ENCODE results near the gene PATJ.

The PATJ gene

DNA sequence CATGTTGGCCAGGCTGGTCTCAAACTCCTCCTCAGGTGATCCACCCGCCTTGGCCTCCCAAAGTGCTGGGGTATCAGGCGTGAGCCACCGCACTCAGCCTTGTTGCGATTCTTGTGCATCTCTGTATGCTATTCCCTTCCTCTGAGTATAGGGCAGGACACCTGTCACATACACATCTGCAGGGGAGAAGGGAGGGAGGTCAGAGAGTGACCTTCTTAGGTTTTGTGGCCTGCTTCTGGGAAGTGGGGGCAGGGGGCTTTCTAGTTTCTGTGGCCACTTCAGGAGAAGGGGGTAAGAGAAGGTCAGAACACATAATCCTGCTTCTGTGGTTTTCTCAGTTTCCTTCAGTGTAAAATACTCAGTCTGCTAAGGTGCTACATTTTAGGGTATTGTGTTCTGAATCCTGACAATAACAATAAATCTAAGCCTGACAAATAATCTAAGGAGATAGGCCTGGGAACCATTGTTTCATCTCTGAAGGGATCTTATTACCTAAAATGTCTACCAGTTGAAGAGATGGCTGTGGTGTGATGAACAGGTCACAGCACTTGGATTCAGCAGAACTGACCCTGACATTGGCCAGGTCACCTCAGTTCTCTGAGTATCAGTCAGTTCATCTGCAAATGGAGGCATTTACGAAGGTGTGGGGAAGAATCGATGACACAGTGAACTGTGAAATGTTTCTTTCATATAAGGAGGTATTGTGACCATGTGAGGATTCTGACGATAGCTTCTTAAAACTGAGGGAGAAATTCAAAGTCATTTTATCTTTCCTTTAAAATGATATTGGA, 239.8 kb downstream of the PATJ start:
- no peak for DNase-seq (ENCODE audit: low read depth, low spot score)

DNA sequence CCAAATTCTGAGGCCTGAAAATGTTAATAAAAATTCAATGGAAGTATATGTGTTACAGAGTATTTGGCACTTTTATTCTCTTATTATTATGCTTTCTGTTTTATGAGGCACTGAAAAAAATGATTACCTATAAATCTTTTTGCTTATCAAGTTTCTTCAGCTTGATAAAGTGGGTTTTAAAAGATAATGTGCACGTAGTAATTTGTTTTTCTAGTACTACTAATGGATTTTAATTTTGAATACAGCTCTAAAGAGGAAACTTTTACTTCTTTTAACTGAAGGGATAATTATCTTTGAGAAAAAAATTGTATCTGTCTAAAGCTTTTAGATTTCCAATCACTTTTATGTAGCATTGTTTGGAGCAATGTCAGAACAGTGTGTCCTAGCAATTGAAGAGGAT, 241.0 kb downstream of the PATJ start:
- DNase-seq (ENCODE audit: low read depth, low spot score) = no peak

DNA sequence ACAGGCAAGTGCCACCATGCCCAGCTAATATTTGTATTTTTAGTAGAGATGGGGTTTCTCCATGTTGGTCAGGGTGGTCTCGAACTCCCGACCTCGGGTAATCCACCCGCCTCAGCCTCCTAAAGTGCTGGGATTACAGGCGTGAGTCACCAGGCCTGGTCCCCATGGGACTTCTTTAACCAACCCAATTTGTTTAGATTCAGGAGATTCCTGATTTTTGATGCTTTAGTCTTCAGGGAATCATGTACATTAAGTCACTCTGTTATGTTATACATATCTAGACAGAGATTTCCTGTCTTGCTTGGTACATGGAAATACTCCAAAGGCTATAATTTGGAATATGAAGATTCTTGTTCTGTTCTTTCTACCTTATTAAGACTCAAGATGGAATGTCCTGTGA, 250.0 kb downstream of the PATJ start:
- DNase-seq (ENCODE audit: low read depth, low spot score) = no peak

DNA sequence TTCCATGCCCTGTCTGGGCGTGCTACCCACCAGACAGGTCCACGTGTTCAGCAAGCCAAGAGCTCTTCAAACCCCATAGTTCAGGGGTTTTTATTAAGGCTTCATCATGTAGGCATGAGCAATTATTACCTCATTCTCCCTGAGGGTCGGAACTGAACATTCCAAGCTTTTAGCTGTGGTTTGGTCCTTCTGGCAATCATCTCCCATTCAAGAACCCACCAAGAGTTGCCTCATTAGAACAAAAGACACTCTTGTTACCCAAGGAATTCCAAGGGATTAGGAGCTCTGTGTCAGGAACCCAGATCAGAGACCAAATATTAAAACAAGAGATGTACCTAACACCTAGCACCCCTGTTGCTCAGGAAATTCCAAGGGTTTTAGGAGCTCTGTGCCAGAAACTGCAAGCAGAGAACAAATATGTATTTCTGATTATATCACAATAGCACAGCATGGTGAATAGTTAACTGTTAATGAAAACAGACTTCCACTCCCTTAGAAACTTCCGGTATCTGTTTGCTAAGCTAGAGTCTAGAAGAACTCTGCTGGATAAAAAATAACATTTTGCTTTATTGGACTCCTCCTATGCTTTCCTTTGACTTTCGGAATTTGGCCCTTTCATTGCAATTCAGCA, 251.2 kb downstream of the PATJ start:
- peak; percentile 21 for DNase-seq (ENCODE audit: low read depth, low spot score)

DNA sequence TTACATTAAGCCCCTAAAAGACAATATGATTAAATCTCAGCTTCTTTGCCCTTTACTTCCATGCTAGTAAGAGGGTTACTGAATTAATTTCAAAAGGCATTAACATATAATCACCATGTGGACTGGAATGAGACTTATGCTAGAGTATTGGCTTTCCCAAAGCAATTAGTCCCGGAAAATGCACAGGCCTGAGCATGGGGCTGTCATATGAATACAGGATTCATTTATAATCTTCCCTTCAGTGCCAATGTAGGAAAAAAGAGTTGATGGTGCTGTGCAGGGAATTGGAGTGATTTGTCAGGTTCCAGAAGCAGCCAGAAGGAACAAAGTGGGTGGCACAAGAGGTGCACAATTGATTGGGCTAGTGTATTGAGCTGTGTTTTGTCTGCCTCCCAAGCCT, 253.4 kb downstream of the PATJ start:
- DNase-seq (ENCODE audit: low read depth, low spot score) = no peak

DNA sequence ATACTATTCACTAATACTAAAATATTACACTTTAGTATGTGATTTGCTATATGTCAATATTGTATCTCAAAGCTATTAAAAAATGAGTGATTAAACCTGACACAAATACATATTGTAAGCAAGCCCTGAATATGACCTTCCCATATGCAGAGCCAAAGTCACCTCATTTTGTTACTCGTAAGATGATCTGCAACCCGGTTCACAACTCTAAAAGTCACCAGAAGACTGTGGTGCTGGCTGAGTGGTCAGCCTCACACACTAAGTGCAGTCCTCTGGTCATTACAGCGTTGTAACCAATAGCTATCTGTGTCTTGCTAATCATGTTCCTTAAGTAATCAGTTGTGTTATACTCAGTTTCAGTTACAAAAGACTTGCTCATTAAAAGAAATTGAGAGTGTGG, 254.8 kb downstream of the PATJ start:
- no peak for DNase-seq (ENCODE audit: low read depth, low spot score)

DNA sequence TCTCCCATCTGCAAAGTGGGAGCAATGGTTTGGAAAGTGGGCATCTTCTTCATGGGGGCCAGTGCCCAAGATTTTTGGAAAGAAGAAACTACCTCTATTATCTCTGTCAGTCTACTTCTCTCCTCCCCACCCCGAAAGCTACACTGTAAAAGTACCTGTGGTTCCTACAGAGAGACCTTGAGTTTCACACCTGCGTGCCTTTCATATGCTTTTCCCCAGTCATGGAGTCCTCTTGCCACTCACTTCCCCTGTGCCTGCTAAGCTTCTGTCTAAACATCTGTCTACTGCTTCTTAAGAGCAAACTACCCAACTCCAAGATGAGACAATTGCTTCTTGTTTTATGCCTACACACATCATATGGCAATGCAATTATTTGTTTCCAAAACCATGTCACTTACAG, 261.5 kb downstream of the PATJ start:
- no peak for DNase-seq (ENCODE audit: low read depth, low spot score)

DNA sequence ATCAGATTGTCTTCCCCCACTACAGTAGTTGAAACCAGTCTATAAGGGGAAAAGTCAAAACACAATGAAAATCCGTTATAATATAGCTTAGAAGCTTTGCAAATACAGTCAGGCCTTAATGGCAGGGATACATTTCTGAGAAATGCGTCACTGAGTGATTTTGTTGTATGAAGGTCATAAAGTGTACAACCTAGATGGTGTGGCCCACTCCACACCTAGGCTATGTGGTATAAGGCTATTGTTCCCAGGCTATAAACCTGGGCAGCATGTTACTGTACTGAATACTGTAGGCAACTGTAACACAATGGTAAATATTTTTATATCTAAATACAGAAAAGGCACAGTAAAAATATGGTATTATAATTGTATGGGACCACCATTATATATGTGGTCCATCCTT, 264.4 kb downstream of the PATJ start:
- DNase-seq (ENCODE audit: low read depth, low spot score) = no peak

GRCh38 chr1:62011006-62011405, 268.7 kb downstream of the PATJ start:
- DNase-seq (ENCODE audit: low read depth, low spot score) = no peak

DNA sequence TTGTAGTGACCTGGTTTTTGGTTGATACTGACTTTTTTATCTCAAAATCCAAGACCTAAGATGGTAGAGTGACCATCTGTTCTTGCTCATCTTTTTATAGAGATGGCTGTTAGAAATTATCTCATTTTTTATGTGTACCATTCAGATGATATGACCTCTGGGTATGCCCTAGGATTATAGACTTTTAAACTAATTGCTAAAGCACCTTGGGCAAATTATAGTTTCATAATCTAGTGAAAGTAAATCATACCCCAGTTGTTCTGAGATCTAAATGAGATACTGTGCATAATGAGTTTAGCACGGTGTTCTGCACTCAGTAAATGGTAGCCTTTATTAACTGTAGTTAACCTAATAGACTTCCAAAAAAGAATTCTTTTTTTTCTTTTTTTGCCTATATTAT, 269.8 kb downstream of the PATJ start:
- no peak for DNase-seq (ENCODE audit: low read depth, low spot score)

DNA sequence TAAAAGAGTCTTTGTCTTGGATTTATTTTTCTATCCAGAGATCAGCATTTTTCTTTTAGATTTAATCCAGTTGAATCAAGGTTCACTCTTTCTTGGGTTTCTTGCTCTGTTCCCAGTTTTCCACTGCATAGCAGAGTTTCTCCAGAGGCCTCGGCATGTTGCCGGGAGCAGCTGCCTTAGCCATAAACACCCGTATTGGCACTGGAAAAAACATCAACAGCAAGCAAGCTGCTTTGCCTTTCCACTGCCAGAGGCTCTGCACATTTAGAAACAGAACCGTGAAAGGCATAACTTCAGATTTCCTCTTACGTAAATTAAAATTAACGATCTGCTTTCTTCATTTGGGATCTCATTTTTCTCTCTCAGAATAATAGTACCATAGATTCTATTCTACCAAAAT, 270.6 kb downstream of the PATJ start:
- DNase-seq (ENCODE audit: low read depth, low spot score) = no peak

- no peak for DNase-seq (ENCODE audit: low read depth, low spot score)
These were observed 271.0 kb downstream of the PATJ start for GRCh38 chr1:62013264-62013663.

DNA sequence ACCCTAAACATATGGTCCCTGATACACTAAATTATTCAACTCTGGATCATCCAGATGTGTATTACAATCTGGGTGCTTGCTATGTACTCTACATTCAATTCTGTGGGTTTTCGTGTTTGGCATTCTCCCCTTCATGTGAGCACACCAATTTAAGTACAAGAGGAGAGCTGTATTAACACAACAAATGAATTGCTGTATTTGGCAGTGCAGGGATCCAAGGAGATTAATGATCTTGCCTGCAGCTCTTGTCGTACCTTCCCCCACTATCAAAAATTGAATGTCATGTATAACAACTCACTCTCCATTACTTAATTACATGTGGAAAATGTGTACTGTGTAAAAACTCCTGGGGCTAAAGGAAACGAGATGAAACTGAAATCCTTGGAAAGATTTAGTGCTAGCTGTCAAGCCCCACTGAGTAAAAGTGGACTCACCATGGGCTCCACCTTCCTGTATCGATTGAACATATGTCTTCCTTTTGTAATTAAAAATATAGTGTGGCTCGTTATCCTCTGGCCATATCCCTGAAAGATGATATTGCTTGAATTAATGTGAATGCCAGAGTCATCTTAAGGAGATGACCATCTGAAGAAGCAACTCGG, 280.2 kb downstream of the PATJ start:
- DNase-seq (ENCODE audit: low read depth, low spot score) = no peak

- no peak for DNase-seq (ENCODE audit: low read depth, low spot score)
These were observed 282.4 kb downstream of the PATJ start for GRCh38 chr1:62024690-62025089.

DNA sequence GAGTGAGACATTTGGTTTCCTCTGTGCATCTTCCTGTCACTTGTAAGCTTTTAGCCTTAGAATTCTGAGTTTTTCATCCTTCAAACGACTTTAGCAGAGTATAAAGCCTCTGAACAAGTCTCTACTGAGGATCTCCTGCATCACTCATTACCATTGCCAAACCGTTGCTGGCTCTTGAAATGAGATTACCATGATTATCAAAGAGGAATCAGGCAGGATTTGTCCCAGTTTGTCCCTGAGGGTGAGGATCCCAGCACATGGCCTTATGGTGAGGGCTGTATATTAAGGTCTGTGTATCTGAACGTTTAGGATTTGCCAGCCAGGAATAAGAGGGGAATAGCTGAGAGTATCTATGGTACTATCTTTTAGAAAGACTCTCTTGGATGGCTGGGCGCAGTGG, 282.9 kb downstream of the PATJ start:
- no peak for DNase-seq (ENCODE audit: low read depth, low spot score)

GRCh38 chr1:62025892-62026291, 283.6 kb downstream of the PATJ start:
- DNase-seq (ENCODE audit: low read depth, low spot score) = no peak

- DNase-seq (ENCODE audit: low read depth, low spot score) = no peak
These were observed 287.4 kb downstream of the PATJ start for GRCh38 chr1:62029704-62030103.

DNA sequence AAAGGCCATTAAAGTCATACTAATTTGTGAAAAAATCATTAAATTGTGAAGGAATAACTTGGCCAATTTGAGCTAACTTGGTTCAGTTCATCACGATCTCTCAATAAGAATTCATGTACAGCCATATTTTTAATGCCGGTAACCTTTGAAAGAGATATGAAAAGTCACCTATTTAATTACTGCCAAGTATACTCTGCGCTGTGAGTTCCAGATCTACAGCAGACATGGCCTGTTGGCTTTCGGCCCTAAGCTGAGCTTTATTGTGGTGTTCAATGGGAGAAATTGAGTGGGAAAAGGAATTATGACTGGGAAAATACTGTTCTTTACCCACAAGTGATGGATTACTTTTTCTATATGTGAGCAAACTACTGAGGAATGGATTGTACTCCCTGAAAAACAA, 292.5 kb downstream of the PATJ start:
- DNase-seq (ENCODE audit: low read depth, low spot score) = no peak

GRCh38 chr1:62037274-62037673, 295.0 kb downstream of the PATJ start:
- no peak for DNase-seq (ENCODE audit: low read depth, low spot score)

DNA sequence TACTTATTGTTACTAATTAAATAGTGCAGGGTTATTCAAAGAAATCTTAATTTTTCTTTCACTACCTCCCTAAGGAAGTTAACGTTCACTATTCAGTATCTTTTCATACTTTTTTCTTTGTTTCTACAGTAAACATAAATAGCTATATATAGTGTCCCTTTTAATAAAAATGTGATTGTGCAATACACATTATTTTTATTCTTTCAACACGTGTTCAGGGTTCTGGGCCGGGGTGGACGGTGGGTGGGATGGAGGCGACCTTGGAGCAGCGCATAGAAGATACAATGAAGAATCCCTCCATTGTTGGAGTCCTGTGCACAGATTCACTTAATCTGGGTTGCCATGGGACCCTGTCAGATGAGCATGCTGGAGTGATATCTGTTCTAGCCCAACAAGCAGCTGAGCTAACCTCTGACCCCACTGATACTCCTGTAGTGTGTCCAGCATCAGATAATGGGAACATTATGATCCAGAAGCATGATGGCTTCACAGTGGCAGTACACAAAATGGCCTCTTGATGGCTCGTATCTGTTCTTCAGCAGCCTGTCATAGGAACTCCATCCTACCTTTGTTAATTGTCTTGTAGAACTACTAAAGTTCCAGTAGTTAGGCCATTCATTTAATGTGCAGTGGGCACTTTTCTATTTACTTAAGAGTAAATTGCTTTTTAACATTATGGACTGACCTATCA, 296.5 kb downstream of the PATJ start:
- no peak for DNase-seq (ENCODE audit: low read depth, low spot score)

- DNase-seq (ENCODE audit: low read depth, low spot score) = no peak
These were observed 298.2 kb downstream of the PATJ start for GRCh38 chr1:62040450-62040849.

DNA sequence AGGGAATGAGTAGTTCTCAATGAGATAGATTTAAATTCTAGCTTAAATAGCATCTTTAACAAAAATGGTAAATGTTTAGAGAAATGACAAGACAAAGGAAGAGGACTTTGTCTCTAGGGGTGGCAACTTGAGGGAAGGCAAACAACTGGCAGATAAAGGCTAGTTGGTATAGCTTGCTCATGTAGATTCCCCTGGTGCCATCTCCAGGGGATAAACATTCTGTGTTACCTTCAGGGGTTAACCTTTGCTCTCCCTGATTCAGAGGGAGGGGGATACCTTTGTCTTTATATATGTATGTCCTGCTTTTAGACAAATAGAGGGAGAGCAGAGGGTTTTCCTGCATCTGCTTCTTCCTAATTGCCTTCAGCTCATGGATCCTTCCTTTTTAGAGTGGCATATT, 298.7 kb downstream of the PATJ start:
- DNase-seq (ENCODE audit: low read depth, low spot score) = no peak

GRCh38 chr1:62043154-62043553, 300.9 kb downstream of the PATJ start:
- DNase-seq (ENCODE audit: low read depth, low spot score) = no peak
